GM19328 (cell line): ENCODE measurements around the gene PRPSAP1.

ENCODE experiments used
- ATAC-seq: cut with Tn5 transposase; IDR thresholded peaks from one replicate; pipeline ENCODE4 v1.9.1; 2021; ENCODE audit warnings: mild to moderate bottlenecking, moderate library complexity; ENCODE audit not compliant: unreplicated experiment

Gene PRPSAP1

GRCh38 chr17:76267051-76267576 is 86.6 kb downstream of the PRPSAP1 start:
- ATAC-seq = no peak

GRCh38 chr17:76266244-76266938 is 87.3 kb downstream of the PRPSAP1 start:
- no peak for ATAC-seq

GRCh38 chr17:76265624-76266243 is 88.0 kb downstream of the PRPSAP1 start:
- no peak for ATAC-seq

GRCh38 chr17:76264755-76265623 is 88.7 kb downstream of the PRPSAP1 start, which contains the start of gene UBALD2:
Gene UBALD2, plus strand, starts transcription at chr17:76265348. Its CDS starts 158 bp downstream, at chr17:76265506.
- ATAC-seq = peak; percentile 76

GRCh38 chr17:76264425-76264754 is 89.3 kb downstream of the PRPSAP1 start:
- no peak for ATAC-seq

GRCh38 chr17:76263896-76264295 is 89.8 kb downstream of the PRPSAP1 start:
- no peak for ATAC-seq

GRCh38 chr17:76262732-76263344 is 90.9 kb downstream of the PRPSAP1 start:
- no peak for ATAC-seq

- no peak for ATAC-seq
Observed at GRCh38 chr17:76261421-76262215, 92.1 kb downstream of the PRPSAP1 start.

- no peak for ATAC-seq
Observed at GRCh38 chr17:76260669-76261068, 93.0 kb downstream of the PRPSAP1 start.

- ATAC-seq = no peak
Observed at GRCh38 chr17:76260220-76260619, 93.5 kb downstream of the PRPSAP1 start.
